HCT116 (cell line): ENCODE results near the gene ZNF14. TPM values are rescaled to one million over a fixed set of nuclear protein-coding genes. Genes with fewer than 3 reads are reported as not detected.
"Not testable (repeated sequence)": the region's sequence is repeated elsewhere in the genome, so short reads cannot be mapped to it uniquely, and the experiment has no call there.

Source experiments
- ATAC-seq: fragments of 200-7000 bp; cut with Tn5 transposase; 2 replicates; pipeline ENCODE4 v1.9.1; 2020; ENCODE audit warnings: mild to moderate bottlenecking, moderate library complexity
- BruUV-seq: library from RNA; stranded (reverse); fragments of 400-500 nt; replicated peaks from 2 replicates; lab custom pipeline; 2021; lab: Mats Ljungman, UMichigan
- CTCF ChIA-PET: fragments of 300-600 bp; sonication (Branson Sonifier 250); formaldehyde crosslinking; loops from one replicate; lab custom pipeline; 2021; ENCODE audit warnings: antibody characterized with exemption; lab: Charles Lee
- POLR2A ChIA-PET: fragments of 300-600, 350-600 bp; sonication (Branson Sonifier 250); formaldehyde crosslinking; loops from one replicate; lab custom pipeline; 2021; ENCODE audit warnings: antibody characterized with exemption; lab: Charles Lee
- RAD21 ChIA-PET, 2 experiments: fragments of 300-600 bp; sonication (Branson Sonifier 250); formaldehyde crosslinking; loops; one replicate each; lab custom pipeline; 2023; ENCODE audit warnings: low total read pairs in 2 of 2; ENCODE audit not compliant: uncharacterized antibody in 2 of 2, unreplicated experiment in 2 of 2, low non-redundant PET in 1 of 2; lab: Charles Lee
- DNase-seq: peaks from one replicate; pipeline ENCODE4 v3.0.0-alpha.2; 2010; ENCODE audit warnings: low read depth, low spot score
- H2AFZ ChIP-seq: fragments of 200-600 bp; shearing (Covaris generic), sonication (generic); 2 replicates; pipeline ENCODE4 v1.6.1; 2017; ENCODE audit warnings: low read depth, mixed run types, mixed read lengths, antibody characterized with exemption, low read length; ENCODE audit not compliant: poor library complexity, severe bottlenecking
- H3K27ac ChIP-seq: 2 replicates; pipeline ENCODE4 v1.5.1; 2012; ENCODE audit warnings: low read depth, low read length
- H3K27me3 ChIP-seq: fragments of 200-600 bp; sonication (generic); 2 replicates; pipeline ENCODE4 v1.6.1; 2016; ENCODE audit warnings: mixed run types, low read length, mixed read lengths; ENCODE audit not compliant: insufficient read depth
- H3K36me3 ChIP-seq, 2 experiments: fragments of 200-500 bp in 1 of 2; fragments of 200-600 bp in 1 of 2; sonication (Bioruptor generic) in 1 of 2; sonication (generic) in 1 of 2; 2 replicates each; pipeline versions ENCODE4 v1.5.1 to v1.6.1; 2014 to 2016; ENCODE audit warnings: low read length in 2 of 2, inconsistent platforms in 1 of 2, mixed read lengths in 1 of 2, mixed run types in 1 of 2; ENCODE audit not compliant: insufficient read depth in 2 of 2, control insufficient read depth in 1 of 2
- H3K4me1 ChIP-seq, 2 experiments: fragments of 200-600 bp in 1 of 2; sonication (generic) in 1 of 2; 2 replicates each; pipeline versions ENCODE4 v1.5.1 to v1.6.1; 2012 to 2017; ENCODE audit warnings: low read length in 2 of 2, inconsistent platforms in 1 of 2, mild to moderate bottlenecking in 1 of 2, mixed read lengths in 1 of 2, mixed run types in 1 of 2, moderate library complexity in 1 of 2; ENCODE audit not compliant: insufficient read depth in 2 of 2, control insufficient read depth in 1 of 2
- H3K4me2 ChIP-seq: fragments of 200-600 bp; sonication (generic); 2 replicates; pipeline ENCODE4 v1.6.1; 2017; ENCODE audit warnings: mixed run types, low read length, mixed read lengths
- H3K4me3 ChIP-seq, 2 experiments: fragments of 200-600 bp in 1 of 2; sonication (generic) in 1 of 2; replicated peaks in 1 of 2; 2 replicates each; pipeline ENCODE4 v1.5.1; 2011 to 2016; ENCODE audit warnings: low read length in 2 of 2, control low read depth in 1 of 2, low read depth in 1 of 2, mild to moderate bottlenecking in 1 of 2, mixed read lengths in 1 of 2, mixed run types in 1 of 2
- H3K79me2 ChIP-seq: fragments of 200-600 bp; sonication (generic); 2 replicates; pipeline ENCODE4 v1.6.1; 2017; ENCODE audit warnings: mild to moderate bottlenecking, mixed run types, low read length, moderate library complexity, mixed read lengths; ENCODE audit not compliant: insufficient read depth
- H3K9ac ChIP-seq: fragments of 200-600 bp; sonication (generic); 2 replicates; pipeline ENCODE4 v1.6.1; 2016; ENCODE audit warnings: low read length, mixed read lengths
- H3K9me2 ChIP-seq: fragments of 200-600 bp; sonication (generic), shearing (Covaris generic); 2 replicates; pipeline ENCODE4 v1.6.1; 2017; ENCODE audit warnings: mixed run types, mild to moderate bottlenecking, moderate library complexity; ENCODE audit not compliant: insufficient read depth
- H3K9me3 ChIP-seq, 2 experiments: fragments of 200-500 bp in 1 of 2; fragments of 200-600 bp in 1 of 2; sonication (Bioruptor generic) in 1 of 2; sonication (generic) in 1 of 2; 2 replicates each; pipeline ENCODE4 v1.6.1; 2014 to 2017; ENCODE audit warnings: low read length in 2 of 2, mixed read lengths in 2 of 2, inconsistent platforms in 1 of 2, low read depth in 1 of 2, mild to moderate bottlenecking in 1 of 2, mixed run types in 1 of 2, moderate library complexity in 1 of 2; ENCODE audit not compliant: control insufficient read depth in 1 of 2, insufficient read depth in 1 of 2
- H4K20me1 ChIP-seq: fragments of 200-600 bp; sonication (generic), shearing (Covaris generic); 2 replicates; pipeline ENCODE4 v1.6.1; 2017; ENCODE audit warnings: mixed run types, mild to moderate bottlenecking, moderate library complexity; ENCODE audit not compliant: insufficient read depth
- CBX3 ChIP-seq: IDR thresholded peaks from 2 replicates; pipeline ENCODE4 v1.6.1; 2012; ENCODE audit warnings: low read depth
- CEBPB ChIP-seq: IDR thresholded peaks from 2 replicates; pipeline ENCODE4 v1.6.1; 2012; ENCODE audit warnings: low read depth
- ELF1 ChIP-seq: IDR thresholded peaks from 2 replicates; pipeline ENCODE4 v1.6.1; 2012; ENCODE audit warnings: low read depth, borderline replicate concordance
- EZH2 ChIP-seq: fragments of 200-600 bp; sonication (generic); IDR thresholded peaks from 2 replicates; pipeline ENCODE4 v1.6.1; 2017; ENCODE audit warnings: antibody characterized with exemption, mixed run types
- EZH2phosphoT487 ChIP-seq: fragments of 200-600 bp; IDR thresholded peaks from 2 replicates; pipeline ENCODE4 v1.6.1; 2018; ENCODE audit warnings: antibody characterized with exemption, borderline replicate concordance
- FOSL1 ChIP-seq: IDR thresholded peaks from 2 replicates; pipeline ENCODE4 v1.6.1; 2012; ENCODE audit warnings: low read depth
- JUND ChIP-seq: IDR thresholded peaks from 2 replicates; pipeline ENCODE4 v1.6.1; 2012
- POLR2A ChIP-seq: IDR thresholded peaks from 2 replicates; pipeline ENCODE4 v1.7.0; 2011; ENCODE audit warnings: borderline replicate concordance; ENCODE audit not compliant: insufficient read depth, insufficient read length; ENCODE audit errors: extremely low read depth
- POLR2AphosphoS5 ChIP-seq: IDR thresholded peaks from 2 replicates; pipeline ENCODE4 v1.6.1; 2011; ENCODE audit warnings: mild to moderate bottlenecking, low read depth, low read length, moderate library complexity
- RAD21 ChIP-seq: IDR thresholded peaks from 2 replicates; pipeline ENCODE4 v1.6.1; 2012; ENCODE audit warnings: low read depth, mild to moderate bottlenecking
- SIN3A ChIP-seq: IDR thresholded peaks from 2 replicates; pipeline ENCODE4 v1.6.1; 2012; ENCODE audit warnings: low read depth
- SP1 ChIP-seq: IDR thresholded peaks from 2 replicates; pipeline ENCODE4 v1.6.1; 2012; ENCODE audit warnings: low read depth
- TCF7L2 ChIP-seq: IDR thresholded peaks from 2 replicates; pipeline ENCODE4 v1.7.0; 2011; ENCODE audit warnings: borderline replicate concordance, inconsistent platforms; ENCODE audit not compliant: insufficient read depth, insufficient read length; ENCODE audit errors: extremely low read depth
- ZFX ChIP-seq: fragments of 450-650 bp; IDR thresholded peaks from 2 replicates; pipeline ENCODE4 v1.6.1; 2017
- ZNF274 ChIP-seq: fragments of 200-500 bp; sonication (Bioruptor generic); IDR thresholded peaks from 2 replicates; pipeline ENCODE4 v1.6.1; 2014; ENCODE audit warnings: mild to moderate bottlenecking, low read depth, low read length, inconsistent platforms
- intact Hi-C: fragments of 100-400 bp; cut with micrococcal nuclease; formaldehyde crosslinking; loops from 2 replicates; pipeline ENCODE4 v1.10.0; 2022
- total RNA-seq: library from RNA; stranded (reverse); gene quantifications from one replicate; pipeline ENCODE4 v1.2.1, GENCODE V29; 2021; ENCODE audit not compliant: unreplicated experiment
- TF ChIP-seq, protein P1 (sequence below), 3 experiments: fragments of 200-600 bp in 1 of 3; sonication (generic) in 1 of 3; IDR thresholded peaks in 2 of 3; conservative IDR thresholded peaks in 1 of 3; 2 replicates each; pipeline ENCODE4 v1.5.1; 2012 to 2017; ENCODE audit warnings: low read depth in 2 of 3, low read length in 2 of 3, antibody characterized with exemption in 1 of 3, borderline replicate concordance in 1 of 3, control low read depth in 1 of 3, mild to moderate bottlenecking in 1 of 3, mixed read lengths in 1 of 3, mixed run types in 1 of 3, moderate library complexity in 1 of 3; ENCODE audit not compliant: insufficient read depth in 1 of 3
- TF ChIP-seq, protein P2 (sequence below): IDR thresholded peaks from 2 replicates; pipeline ENCODE4 v1.6.1; 2012

ZNF14 gene
- total RNA-seq, 1 experiment from 2014 or later, result 4.8 TPM

DNA sequence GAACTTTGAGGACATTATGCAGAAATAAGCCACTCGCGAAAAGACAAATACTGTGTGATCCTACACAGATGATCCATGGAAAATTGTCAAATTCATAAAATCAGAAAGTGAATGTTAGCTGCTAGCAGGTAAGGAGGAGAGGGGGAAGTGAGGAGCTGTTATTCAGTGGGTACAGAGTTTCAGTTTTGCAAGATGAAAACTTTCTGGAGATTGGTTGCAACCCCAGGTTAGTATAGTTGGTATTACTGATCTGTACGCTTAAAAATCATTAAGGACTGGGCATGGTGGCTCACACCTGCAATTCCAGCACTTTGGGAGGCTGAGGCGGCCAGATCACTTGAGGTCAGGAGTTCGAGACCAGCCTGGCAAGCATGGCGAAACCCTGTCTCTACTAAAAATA, 46.3 kb downstream of the ZNF14 start:
- ChIA-PET POLR2A (no interaction called here), RAD21 (no interaction called here), CTCF (no interaction called here)
- Histone ChIP-seq H3K4me3 (no peak overlapping the region), H3K9me3 (peaks cover 0 to 5% of the 10 kb centered on the region in 2 experiments; a peak in 2 of 4 replicates), H3K79me2 (no peaks in the 10 kb centered on the region), H3K36me3 (peaks cover 0 to 5% of the 10 kb centered on the region in 2 experiments; a peak in 1 of 4 replicates), H3K4me2 (no peak overlapping the region), H3K9me2 (no peaks in the 10 kb centered on the region), H3K9ac (no peak overlapping the region), H2AFZ (no peak overlapping the region), H3K27me3 (no peaks in the 10 kb centered on the region), H3K27ac (no peak overlapping the region), H4K20me1 (no peaks in the 10 kb centered on the region), H3K4me1 (no peaks in the 10 kb centered on the region)
- TF ChIP-seq TCF7L2, result no peak
- no peak for TF ChIP-seq ELF1
- TF ChIP-seq CBX3, result no peak
- no peak for TF ChIP-seq POLR2A
- TF ChIP-seq FOSL1, result no peak
- TF ChIP-seq JUND, result no peak
- TF ChIP-seq POLR2AphosphoS5, result no peak
- TF ChIP-seq ZNF274, result no peak
- TF ChIP-seq RAD21, result no peak
- TF ChIP-seq EZH2phosphoT487, result no peak
- no peak for TF ChIP-seq ZFX
- TF ChIP-seq CEBPB, result no peak
- TF ChIP-seq, protein P1, sequence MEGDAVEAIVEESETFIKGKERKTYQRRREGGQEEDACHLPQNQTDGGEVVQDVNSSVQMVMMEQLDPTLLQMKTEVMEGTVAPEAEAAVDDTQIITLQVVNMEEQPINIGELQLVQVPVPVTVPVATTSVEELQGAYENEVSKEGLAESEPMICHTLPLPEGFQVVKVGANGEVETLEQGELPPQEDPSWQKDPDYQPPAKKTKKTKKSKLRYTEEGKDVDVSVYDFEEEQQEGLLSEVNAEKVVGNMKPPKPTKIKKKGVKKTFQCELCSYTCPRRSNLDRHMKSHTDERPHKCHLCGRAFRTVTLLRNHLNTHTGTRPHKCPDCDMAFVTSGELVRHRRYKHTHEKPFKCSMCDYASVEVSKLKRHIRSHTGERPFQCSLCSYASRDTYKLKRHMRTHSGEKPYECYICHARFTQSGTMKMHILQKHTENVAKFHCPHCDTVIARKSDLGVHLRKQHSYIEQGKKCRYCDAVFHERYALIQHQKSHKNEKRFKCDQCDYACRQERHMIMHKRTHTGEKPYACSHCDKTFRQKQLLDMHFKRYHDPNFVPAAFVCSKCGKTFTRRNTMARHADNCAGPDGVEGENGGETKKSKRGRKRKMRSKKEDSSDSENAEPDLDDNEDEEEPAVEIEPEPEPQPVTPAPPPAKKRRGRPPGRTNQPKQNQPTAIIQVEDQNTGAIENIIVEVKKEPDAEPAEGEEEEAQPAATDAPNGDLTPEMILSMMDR (IDR thresholded peaks at IDR 0.05 in 2 of 3, conservative IDR thresholded peaks at IDR 0.05 in 1 of 3; ENCODE audit: borderline replicate concordance in 1 of 3, insufficient read depth in 1 of 3, low read depth in 2 of 3, low read length in 2 of 3), result no peak
- TF ChIP-seq SIN3A, result no peak
- TF ChIP-seq, protein P2, sequence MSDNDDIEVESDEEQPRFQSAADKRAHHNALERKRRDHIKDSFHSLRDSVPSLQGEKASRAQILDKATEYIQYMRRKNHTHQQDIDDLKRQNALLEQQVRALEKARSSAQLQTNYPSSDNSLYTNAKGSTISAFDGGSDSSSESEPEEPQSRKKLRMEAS, result no peak
- no peak for TF ChIP-seq EZH2
- no peak for TF ChIP-seq SP1
- DNase-seq (no peak), ATAC-seq (no peak)
- BruUV-seq, result no TSS peak
- intact Hi-C loops, result no loop called here

DNA sequence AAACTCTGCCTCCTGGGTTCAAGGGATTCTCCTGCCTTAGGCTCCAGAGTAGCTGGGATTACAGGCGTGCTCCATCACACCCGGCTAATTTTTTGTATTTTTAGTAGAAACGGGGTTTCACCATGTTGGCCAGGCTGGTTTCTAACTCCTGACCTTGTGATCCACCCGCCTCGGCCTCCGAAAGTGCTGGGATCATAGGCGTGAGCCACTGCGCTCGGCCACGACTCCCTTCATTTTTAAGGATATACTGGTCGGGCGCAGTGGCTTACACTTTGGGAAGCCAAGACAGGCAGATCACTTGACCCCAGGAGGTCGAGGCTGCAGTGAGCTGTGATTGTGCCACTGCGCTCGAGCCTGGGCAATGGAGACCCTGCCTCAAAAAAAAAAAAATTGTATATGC, 46.8 kb downstream of the ZNF14 start:
- H3K4me3 ChIP-seq, BruUV-seq, H3K36me3 ChIP-seq, H3K27ac ChIP-seq, H4K20me1 ChIP-seq, H3K9me2 ChIP-seq, H2AFZ ChIP-seq, DNase-seq, CTCF ChIA-PET, intact Hi-C loops, ATAC-seq, H3K9me3 ChIP-seq, POLR2A ChIA-PET, RAD21 ChIA-PET, H3K4me2 ChIP-seq, H3K27me3 ChIP-seq, H3K4me1 ChIP-seq, H3K9ac ChIP-seq, H3K79me2 ChIP-seq: not testable (repeated sequence)
